ENCODE data around the gene FAM222B. TPM values are rescaled to one million over a fixed set of nuclear protein-coding genes. Genes with fewer than 3 reads are reported as not detected.
A peak's percentile ranks its signal among the peaks of the same experiment; 100 is the strongest.

FAM222B gene
- total and polyA plus RNA-seq, 2 experiments from 2014 or later: 63.7 to 78.5 TPM

GRCh38 chr17:28788100-28788499 lies 54.5 kb downstream of the FAM222B start:
- Histone ChIP-seq H3K36me3 (ENCODE audit: insufficient read depth) (no peaks in the 10 kb centered on the region), H3K4me2 (no peak overlapping the region), H3F3A (replicated peaks; ENCODE audit: low read depth) (peaks cover 19% of the 10 kb centered on the region), H3K27me3 (ENCODE audit: insufficient read depth) (no peaks in the 10 kb centered on the region), H4K20me1 (replicated peaks; ENCODE audit: insufficient read depth) (peaks cover 29% of the 10 kb centered on the region), H3K4me1 (ENCODE audit: insufficient read depth) (no peaks in the 10 kb centered on the region), H3K4me3 (no peak overlapping the region), H2AFZ (no peak overlapping the region), H3K27ac (ENCODE audit: low read depth) (peak overlapping the region; percentile 79; the same call in 1 of the 2 replicates), H3K79me2 (replicated peaks; ENCODE audit: insufficient read depth) (peaks cover 99% of the 10 kb centered on the region), H3K9me2 (ENCODE audit: insufficient read depth) (no peaks in the 10 kb centered on the region)
- Mint-ChIP-seq H3K4me1 (no peaks in the 10 kb centered on the region; the same call in 1 of the 3 replicates), H3K27ac (no peak overlapping the region), H3K27me3 (ENCODE audit: insufficient read depth, low read depth, poor library complexity) (peaks cover 4% of the 10 kb centered on the region), H3K36me3 (ENCODE audit: low read depth) (peaks cover 31% of the 10 kb centered on the region), H3K9me3 (no peaks in the 10 kb centered on the region), H3K4me3 (no peak overlapping the region)
- ATAC-seq (no peak), DNase-seq (ENCODE audit: low spot score) (no peak)
- TF ChIP-seq ZNF462 (CRISPR knock-in tag; IDR thresholded peaks at IDR 0.05): no peak
- no peak for TF ChIP-seq POLR2AphosphoS5 (IDR thresholded peaks at IDR 0.05; ENCODE audit: low read depth)
- no peak for TF ChIP-seq EZH2phosphoT487 (IDR thresholded peaks at IDR 0.05; ENCODE audit: unreplicated experiment)
- TF ChIP-seq JUNB (IDR thresholded peaks at IDR 0.05; ENCODE audit: unreplicated experiment): no peak
- TF ChIP-seq ETS1 (IDR thresholded peaks at IDR 0.05): no peak
- TF ChIP-seq STAT1 (IDR thresholded peaks at IDR 0.05; ENCODE audit: unreplicated experiment): no peak
